ENCODE results near the gene USP17L27.
"Not testable (repeated sequence)": the region's sequence is repeated elsewhere in the genome, so short reads cannot be mapped to it uniquely, and the experiment has no call there.

Gene USP17L27

GRCh38 chr4:9381012-9381534, 37.1 kb downstream of the USP17L27 start:
- peak; percentile 48 for DNase-seq
- not testable (repeated sequence) for H3K27me3 ChIP-seq, H3K4me1 ChIP-seq, H3K9me3 ChIP-seq, H3K36me3 ChIP-seq
- H3K4me3 ChIP-seq (ENCODE audit: low read depth, low read length), result peak overlapping the region; percentile 48
- TF ChIP-seq, protein P1, sequence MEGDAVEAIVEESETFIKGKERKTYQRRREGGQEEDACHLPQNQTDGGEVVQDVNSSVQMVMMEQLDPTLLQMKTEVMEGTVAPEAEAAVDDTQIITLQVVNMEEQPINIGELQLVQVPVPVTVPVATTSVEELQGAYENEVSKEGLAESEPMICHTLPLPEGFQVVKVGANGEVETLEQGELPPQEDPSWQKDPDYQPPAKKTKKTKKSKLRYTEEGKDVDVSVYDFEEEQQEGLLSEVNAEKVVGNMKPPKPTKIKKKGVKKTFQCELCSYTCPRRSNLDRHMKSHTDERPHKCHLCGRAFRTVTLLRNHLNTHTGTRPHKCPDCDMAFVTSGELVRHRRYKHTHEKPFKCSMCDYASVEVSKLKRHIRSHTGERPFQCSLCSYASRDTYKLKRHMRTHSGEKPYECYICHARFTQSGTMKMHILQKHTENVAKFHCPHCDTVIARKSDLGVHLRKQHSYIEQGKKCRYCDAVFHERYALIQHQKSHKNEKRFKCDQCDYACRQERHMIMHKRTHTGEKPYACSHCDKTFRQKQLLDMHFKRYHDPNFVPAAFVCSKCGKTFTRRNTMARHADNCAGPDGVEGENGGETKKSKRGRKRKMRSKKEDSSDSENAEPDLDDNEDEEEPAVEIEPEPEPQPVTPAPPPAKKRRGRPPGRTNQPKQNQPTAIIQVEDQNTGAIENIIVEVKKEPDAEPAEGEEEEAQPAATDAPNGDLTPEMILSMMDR (IDR thresholded peaks at IDR 0.05; ENCODE audit: low read depth, low read length), result peak; percentile 27

GRCh38 chr4:9384126-9384525, 40.2 kb downstream of the USP17L27 start:
- no peaks in the 10 kb centered on the region for H3K4me1 ChIP-seq
- no peaks in the 10 kb centered on the region for H3K27me3 ChIP-seq
- no peak for DNase-seq
- TF ChIP-seq, protein P1 (IDR thresholded peaks at IDR 0.05; ENCODE audit: low read depth, low read length), result no peak
- H3K9me3 ChIP-seq, result no peaks in the 10 kb centered on the region
- no peak overlapping the region for H3K4me3 ChIP-seq (ENCODE audit: low read depth, low read length)
- H3K36me3 ChIP-seq, result no peaks in the 10 kb centered on the region

DNA sequence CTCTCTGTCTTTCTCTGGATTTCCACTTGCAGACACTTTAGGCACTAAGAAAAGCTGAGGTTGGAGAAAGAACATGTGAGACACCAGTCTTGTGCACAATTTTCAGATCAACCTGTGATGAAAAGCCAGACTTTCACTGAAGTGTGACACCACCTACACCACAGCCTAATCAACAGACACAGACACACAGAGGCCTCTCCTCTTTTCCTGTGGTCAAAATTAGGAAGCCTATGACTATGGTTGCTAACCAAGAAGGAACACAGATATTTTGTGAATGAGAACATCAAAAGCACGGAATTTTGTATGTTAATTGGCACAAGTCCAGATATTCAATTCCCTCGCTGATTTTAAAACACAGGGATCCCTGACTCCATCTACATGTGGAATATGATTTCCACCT, 45.1 kb downstream of the USP17L27 start:
- H3K9me3 ChIP-seq; H3K36me3 ChIP-seq; H3K4me1 ChIP-seq; H3K27me3 ChIP-seq; H3K4me3 ChIP-seq (ENCODE audit: low read depth, low read length); DNase-seq: not testable (repeated sequence)

Measured in BE2C (cell line).